ENCODE results near the gene ARNT2.
"Not testable (repeated sequence)": the region's sequence is repeated elsewhere in the genome, so short reads cannot be mapped to it uniquely, and the experiment has no call there.

Gene ARNT2

GRCh38 chr15:80633221-80633620 is 229.0 kb downstream of the ARNT2 start:
- DNase-seq = no peak

- DNase-seq = no peak
These were observed 231.8 kb downstream of the ARNT2 start for GRCh38 chr15:80635953-80636352.

- no peak for DNase-seq
These were observed 232.5 kb downstream of the ARNT2 start for GRCh38 chr15:80636675-80637074.

- DNase-seq = no peak
These were observed 233.6 kb downstream of the ARNT2 start for GRCh38 chr15:80637747-80638146.

GRCh38 chr15:80638553-80639167 is 234.5 kb downstream of the ARNT2 start:
- no peak for DNase-seq

- no peak for DNase-seq
These were observed 235.0 kb downstream of the ARNT2 start for GRCh38 chr15:80639168-80639555.

GRCh38 chr15:80640531-80641121 is 236.4 kb downstream of the ARNT2 start:
- DNase-seq = no peak

- DNase-seq = no peak
These were observed 237.2 kb downstream of the ARNT2 start for GRCh38 chr15:80641384-80641783.

- no peak for DNase-seq
These were observed 239.3 kb downstream of the ARNT2 start for GRCh38 chr15:80643431-80643951.

GRCh38 chr15:80645494-80646065 is 241.4 kb downstream of the ARNT2 start:
- no peak for DNase-seq

GRCh38 chr15:80647424-80647823 is 243.2 kb downstream of the ARNT2 start:
- not testable (repeated sequence) for DNase-seq

Data from NCI-H748 treated with DMSO at 0.1 percent for 48 hours (cell line).